NCI-H2171 (cell line): Measurements from ENCODE around the gene RPS26.
"Not testable (repeated sequence)": the region's sequence is repeated elsewhere in the genome, so short reads cannot be mapped to it uniquely, and the experiment has no call there.

Experiments
- DNase-seq: peaks from one replicate; lab custom pipeline; 2025; lab: John Stamatoyannopoulos, UW

RPS26 gene

DNA sequence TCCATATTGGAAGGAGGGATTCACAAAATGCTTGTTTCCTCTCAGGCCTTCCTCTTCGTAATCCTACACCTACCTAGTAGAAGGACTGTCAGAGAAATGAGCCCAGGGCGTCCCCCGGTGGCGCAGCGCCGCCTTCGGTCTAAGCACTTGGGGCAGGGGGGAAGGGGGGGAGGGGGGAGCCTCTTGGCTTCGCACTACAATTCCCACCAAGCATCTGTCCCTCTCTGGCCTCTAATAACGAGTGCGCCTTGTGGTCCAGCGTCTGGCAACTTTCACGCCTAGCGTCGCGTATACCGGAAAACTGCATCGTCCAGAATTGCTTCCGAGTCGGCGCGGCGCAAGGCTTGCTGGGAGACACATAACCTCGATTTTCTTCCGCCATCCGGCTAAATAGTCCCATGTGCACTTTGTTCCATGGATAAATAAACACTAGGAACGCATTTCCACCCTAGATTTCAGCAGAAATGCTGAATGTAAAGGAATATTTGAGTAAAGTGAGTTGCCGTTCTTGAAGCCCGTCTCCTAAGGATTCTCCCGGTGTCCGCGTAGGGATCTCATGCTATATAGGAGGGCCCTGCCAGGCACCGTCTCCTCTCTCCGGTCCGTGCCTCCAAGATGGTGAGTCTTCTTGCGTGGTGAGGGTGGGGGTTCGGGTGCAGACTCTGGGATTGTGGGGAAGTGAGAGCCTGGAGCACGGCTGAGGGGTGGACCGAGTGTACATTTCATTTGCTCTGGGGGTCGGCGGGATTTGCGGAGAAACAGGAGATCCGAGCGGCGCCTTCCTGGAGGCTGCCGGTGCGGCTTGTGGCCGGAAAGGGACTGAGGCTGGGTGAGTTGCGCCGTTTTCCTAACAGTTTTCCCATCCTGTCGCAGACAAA, at the start of gene RPS26:
Gene RPS26 (plus strand): TSS at position 367 of the 878 bp plus-strand sequence. CDS start 249 bp downstream, at position 616.
- peak; percentile 98 for DNase-seq

DNA sequence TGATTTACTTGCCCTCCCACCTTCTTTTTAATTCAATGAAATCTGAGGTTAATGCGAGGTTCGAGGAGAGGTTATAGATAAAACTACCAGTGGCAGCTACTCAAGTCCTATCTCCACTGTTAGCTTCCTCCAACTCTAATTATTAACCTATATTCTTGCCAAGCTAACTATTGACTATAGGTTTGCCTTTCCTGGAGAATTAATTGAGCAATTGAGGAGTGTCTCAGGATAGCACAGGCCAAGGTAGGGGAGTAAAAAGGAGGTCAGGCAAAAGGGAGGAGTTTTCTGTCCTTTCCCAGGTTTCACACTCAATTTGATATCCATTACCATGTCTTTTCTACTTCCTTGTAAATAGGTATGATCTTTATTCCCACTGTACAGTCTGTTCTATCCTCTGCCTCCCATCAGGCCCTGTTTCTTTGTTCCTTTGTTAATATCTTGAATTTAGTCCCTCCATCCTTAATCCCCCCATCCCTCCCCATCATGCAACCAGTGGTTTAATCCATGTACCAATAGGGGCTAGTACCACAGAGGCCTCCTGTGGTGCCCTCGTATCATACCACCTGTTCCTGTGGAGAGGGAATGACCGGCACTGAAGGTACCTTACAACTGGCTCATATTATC, 48.4 kb upstream of the RPS26 start:
- DNase-seq = no peak

DNA sequence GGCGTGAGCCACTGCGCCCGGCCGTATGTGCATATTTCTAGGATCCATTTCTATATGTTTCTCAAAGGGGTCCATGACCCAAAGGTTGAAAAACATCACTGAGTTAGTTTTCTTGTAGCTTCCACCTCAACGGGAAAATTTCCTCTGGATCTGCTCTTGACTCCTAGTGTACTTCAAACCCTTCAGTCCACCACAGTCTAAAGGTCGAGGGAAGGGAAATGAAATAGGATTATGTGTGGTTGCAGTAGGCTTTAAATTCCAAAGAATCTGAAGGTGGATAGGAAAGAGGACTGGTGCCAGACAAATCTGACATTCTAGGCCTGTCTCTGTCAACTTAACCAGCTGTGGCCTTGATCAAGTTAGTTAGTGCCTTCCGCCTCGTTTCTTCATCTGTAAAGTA, 46.4 kb upstream of the RPS26 start:
- DNase-seq = no peak

DNA sequence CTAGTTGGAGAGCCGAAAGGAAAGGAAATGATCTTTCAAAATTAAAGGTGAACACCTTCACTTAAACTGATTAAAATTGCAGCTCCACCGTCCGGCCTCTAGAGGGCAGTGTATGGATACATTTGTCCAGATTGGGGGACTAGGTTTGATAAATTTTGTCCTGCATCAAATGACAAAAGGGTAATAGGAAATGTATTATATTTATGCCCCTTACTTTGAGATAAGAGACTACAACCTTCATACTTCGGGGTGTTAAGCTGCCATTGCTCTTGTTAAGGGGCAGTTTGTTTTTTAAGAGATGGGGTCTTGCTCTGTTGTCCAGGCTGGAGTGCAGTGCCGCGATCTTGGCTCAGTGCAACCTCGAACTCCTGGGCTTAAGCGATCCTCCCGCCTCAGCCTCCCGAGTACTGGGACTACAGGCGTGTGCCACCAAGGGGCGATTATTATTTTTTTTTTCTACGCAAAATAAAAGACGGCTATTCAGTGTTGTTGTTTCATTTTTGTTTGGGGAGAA, 45.5 kb upstream of the RPS26 start:
- peak; percentile 29 for DNase-seq

DNA sequence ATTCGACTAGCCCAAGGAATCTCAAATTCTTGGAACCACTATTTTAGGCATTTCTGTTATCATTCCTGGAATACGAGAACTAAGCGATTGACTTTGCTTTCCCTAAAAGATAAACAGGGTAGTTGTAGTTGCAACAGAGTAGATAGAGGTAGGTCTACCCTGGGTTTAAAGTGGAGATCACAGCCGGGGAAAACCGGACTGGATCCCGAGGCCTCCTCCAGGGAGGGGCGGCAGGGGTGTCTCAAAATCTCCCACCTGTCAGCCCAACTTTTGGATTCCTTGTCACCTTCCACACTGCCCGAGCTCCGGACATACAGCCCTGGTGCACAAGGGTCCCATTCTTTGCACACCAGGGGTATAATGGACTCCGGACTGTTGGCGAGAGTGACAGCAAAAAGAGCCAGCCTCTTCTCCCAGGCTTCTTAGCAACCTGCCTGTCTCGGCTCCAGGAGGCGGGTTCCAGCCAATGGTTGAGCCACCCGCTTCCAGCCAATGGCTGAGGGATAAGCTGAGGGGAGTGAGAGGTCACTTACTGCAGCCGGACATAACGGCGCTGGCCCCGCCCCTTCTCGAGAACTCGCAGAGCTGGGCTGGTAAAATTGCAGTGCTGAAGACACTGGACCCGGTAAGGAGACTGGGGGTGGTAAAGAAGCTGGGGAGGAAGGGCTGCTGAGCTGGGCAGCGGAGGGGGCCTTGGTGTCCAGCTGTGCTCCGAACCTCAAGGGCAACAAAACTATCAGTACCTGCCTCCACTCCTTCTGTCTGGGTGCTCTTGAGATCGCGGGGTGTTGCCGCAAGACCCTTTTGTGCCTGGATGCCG, 44.8 kb upstream of the RPS26 start, which contains the start of gene SUOX:
Gene SUOX (plus strand): TSS at position 562 of the 820 bp plus-strand sequence. CDS start 4,946 bp downstream, outside the sequence.
- DNase-seq = peak; percentile 19

DNA sequence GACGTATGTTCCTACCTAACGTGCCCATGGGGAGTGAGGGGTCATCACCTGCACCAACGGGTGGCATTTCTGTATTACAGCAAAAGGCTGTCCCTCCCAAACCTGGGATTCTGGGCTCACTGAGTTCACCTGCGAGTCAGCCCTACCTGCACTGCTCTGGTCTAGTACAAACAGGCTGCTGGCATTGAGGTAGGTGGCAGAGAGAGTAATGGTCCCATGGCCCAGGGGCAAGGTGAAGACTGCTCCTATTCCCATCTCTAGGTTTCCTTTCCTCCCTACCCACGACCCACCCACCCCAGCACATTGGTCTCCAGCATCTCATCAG, 44.2 kb upstream of the RPS26 start:
- DNase-seq = no peak

DNA sequence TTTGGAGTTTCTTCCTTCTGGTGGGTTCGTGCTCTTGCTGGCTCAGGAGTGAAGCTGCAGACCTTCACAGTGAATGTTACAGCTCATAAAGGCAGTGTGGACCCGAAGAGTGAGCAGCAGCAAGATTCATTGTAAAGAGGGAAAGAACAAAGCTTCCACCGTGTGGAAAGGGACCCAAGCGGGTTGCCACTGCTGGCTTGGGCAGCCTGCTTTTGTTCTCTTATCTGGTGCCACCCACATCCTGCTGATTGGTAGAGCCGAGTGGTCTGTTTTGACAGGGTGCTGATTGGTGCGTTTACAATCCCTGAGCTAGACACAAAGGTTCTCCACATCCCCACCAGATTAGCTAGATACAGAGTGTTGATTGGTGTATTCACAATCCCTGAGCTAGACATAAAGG, 42.2 kb upstream of the RPS26 start:
- not testable (repeated sequence) for DNase-seq

DNA sequence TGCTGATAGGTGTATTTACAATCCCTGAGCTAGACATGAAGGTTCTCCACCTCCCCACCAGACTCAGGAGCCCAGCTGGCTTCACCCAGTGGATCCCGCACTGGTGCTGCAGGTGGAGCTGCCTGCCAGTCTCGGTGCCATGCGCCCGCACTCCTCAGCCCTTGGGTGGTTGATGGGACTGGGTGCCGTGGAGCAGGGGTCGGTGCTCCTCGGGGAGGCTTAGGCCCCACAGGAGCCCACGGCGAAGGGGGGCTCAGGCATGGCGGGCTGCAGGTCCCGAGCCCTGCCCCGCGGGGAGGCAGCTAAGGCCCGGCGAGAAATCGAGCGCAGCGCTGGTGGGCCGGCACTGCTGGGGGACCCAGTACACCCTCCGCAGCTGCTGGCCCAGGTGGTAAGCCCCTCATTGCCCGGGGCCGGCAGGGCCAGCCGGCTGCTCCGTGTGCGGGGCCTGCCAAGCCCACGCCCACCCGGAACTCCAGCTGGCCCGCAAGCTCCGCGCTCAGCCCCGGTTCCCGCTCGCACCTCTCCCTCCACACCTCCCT, 41.6 kb upstream of the RPS26 start:
- not testable (repeated sequence) for DNase-seq

DNA sequence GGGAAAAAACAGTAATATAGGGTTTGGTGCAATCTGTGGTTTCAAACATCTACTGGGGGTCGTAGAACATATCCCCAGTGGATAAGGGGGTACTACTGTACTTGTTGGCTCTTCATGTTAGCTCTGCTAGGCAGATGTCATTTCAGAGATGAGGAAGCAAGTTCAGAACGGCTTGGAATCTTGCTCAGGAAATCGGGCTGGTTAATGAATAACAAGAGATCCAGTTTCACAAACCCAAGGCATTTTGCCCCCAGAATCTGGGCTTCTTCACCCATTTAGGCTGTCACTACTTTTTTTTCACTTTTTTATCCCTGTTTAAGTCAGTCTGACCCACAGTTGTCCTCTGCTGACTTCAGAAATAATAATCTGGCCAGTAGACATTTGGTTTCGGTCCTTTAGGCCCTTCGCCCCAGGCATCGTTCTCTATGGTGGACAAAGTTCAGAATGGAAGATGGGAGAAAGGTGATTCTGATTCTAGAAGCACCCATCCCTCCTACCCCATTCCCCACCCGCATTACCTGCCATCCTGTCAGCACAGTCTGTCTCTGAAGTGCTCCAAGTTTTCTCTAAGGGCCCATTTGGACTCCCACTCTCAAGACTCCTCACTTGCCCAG, 40.1 kb upstream of the RPS26 start:
- no peak for DNase-seq

DNA sequence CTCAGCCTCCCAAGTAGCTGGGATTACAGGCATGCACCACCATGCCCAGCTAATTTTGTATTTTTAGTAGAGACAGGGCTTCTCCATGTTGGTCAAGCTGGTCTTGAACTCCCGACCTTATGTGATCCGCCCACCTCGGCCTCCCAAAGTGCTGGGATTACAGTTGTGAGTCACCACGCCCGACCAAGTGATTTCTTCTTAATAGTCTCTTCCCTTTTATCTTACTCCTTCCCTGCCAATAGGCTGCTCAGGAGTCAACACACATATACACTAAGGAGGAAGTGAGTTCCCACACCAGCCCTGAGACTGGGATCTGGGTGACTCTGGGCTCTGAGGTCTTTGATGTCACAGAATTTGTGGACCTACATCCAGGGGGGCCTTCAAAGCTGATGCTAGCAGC, 38.3 kb upstream of the RPS26 start:
- DNase-seq = not testable (repeated sequence)

DNA sequence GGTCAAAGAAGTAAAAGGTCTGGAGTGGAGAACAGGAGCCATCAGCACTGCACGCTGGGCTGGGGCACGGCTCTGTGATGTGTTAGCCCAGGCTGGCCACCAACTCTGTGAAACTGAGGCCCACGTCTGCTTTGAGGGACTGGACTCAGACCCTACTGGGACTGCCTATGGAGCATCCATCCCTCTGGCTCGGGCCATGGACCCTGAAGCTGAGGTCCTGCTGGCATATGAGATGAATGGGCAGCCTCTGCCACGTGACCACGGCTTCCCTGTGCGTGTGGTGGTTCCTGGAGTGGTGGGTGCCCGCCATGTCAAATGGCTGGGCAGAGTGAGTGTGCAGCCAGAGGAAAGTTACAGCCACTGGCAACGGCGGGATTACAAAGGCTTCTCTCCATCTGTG, 37.5 kb upstream of the RPS26 start:
- no peak for DNase-seq

DNA sequence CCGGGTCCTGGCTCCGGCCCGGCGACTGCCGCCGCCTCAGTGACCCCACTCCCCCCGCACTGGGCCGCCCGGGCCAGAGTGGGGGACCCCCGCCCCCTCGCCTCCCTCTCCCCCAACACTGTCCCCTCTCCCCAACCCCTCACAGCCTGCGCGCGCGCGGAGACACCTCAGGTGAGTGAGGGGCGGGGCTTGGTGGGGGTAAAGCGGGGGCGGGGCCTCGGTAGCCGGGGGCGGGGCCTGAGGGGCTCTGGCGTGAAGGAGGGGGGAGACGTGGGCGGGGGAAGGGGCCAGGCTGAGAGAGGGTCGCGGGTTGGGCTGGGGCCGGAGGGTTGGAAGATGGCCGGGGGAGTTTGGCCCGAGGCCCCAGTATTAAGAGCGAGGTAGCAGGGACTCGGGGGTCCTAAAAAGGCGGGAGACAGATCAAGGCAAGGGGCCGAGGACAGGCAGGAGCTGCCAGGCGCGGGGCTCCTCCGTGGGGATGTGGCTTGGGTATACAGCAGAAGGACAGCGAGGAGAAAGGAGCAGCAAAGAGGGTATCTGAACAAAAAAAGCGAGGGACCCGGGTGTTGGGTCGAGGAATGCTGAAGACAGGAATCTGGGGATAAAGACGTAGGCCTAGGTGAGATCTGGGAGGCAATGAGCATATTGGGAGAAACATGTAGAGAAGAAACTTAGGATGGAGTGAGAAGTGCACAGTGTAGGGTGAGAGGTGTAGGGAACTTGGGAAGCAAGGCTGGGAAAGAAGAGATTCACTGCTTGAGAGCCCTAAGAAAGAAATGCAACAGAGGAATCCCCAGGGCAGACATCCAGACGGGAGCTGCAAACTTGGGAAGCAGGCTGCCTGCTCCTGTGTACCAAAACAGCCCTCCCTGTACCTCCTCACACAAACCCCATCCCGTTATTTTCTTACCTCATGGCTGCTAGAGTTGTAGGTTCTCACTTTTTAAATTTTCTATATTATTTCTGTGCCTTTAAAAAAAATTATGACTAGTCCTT, 33.9 kb upstream of the RPS26 start:
- DNase-seq = peak; percentile 91

DNA sequence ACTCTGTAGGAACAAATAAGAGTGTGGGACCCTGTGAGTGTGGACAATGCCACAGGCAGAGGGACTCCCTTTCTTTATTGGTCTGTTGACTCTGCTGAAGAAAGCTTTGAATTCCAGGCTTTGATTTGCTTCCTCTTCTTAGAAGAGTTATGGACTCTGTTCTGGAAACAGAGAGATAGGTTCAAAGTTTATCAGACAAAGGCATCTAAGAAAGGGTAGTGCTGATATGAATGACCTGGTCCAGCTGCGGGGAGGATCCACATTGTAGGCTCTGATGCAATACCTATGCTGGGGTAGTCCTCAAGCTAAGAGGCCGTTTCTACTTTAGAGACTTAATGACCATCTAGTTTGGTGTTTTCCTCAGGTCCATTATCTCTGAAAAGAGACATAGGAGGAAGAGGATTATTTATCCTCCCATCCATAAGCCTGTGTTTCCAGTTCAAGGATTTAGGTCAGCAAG, 31.6 kb upstream of the RPS26 start:
- no peak for DNase-seq

DNA sequence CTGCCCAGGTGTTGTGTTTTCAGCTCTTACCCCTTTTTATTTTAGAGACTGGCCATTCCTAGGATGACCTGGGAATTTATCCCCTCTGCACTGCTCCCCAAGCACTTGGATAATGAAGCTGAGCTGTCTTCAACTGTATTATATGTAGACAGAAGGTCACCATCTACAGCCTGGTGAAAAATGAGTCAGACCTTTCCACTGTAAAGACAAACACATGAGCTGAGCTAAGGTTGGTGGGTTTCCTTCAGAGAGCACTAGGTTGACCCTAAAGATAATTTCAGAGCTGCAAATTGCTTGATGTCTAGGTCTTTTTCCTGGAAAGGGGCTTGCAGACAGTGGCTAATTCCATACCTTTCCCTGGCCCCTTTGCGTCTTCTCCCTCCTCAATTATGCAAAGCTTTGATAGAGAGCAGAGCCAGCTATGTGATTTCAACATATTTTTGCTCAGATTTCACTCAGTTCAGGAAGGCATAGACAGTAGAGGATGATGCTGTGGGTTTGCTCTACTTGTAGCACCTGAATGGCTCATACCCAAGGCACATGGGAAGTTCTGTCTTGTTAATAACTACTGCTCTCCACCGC, 30.1 kb upstream of the RPS26 start:
- DNase-seq = no peak

DNA sequence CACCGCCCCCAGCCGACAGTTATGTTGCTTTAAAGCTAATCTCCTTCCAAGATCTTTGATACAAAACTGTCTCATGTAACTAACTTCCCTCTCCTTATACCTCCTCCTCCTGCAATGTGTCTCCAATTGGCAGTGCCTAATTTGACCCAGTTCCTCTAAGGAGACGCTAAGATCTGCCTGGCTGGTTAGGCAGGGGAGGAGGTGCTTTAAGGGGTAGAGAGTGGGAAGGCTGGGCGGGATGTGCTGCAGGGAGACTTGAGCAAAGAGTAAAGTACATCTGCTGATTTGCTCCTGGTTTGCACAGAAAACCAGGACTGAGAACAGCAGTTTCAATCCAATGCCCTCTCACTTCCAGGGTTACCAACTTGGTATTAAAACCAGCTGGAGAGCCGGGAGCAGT, 28.2 kb upstream of the RPS26 start:
- no peak for DNase-seq

DNA sequence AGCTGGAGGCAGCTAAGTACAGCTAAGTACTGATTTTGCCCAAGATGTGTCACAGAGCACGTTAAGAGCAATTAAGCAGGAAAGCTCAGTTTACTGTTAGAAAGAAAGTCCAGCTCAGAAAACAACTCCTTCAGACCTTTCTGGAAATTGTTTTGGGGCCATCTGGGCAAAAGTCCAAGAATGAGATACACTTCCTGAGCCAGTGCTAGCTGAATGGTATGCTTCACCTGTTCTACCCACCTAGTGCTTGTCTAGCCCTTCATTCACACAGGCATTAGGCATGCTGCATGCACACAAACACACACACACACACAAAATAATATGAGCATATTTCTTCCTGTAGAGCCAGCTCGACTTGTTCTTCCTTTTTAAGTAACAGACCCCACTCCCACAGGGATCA, 27.5 kb upstream of the RPS26 start:
- no peak for DNase-seq

DNA sequence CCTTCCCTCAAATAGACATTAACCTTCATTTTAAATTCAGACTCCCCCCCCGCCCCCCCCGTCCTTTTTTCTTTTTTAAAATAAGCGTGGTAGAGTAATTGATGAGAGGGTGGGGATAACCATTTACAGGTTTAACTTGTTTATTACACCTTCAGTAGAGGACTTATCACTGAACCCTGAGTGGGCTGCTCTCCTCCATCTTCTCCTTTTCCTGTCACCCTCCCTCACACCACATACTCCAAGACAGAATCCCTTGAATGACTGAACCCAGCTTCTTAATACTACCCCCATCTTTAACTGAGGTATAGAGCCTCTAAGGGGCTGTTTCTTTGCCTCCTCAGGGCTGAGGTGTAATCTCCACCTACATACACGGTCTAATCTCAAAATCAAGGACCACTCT, 24.5 kb upstream of the RPS26 start:
- DNase-seq = no peak

DNA sequence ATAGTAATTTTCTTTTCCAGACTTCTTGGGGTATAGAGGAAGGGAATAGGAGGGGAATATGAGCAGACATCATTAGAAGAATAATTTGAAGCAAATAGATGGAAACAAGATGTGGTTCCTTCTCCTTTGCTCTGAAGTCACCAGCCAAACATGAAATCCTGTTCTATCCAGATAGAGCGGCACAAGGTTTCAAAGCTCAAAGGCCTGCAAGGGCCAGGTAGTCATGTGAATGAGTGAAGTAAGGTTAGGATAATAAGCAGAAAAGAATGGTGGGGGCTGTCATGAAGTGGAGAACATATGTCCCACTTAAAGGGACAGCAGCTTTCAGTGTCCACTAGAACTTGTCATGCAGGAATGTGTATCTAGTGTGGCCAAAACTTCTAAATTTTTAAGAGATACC, 23.4 kb upstream of the RPS26 start:
- DNase-seq = no peak

DNA sequence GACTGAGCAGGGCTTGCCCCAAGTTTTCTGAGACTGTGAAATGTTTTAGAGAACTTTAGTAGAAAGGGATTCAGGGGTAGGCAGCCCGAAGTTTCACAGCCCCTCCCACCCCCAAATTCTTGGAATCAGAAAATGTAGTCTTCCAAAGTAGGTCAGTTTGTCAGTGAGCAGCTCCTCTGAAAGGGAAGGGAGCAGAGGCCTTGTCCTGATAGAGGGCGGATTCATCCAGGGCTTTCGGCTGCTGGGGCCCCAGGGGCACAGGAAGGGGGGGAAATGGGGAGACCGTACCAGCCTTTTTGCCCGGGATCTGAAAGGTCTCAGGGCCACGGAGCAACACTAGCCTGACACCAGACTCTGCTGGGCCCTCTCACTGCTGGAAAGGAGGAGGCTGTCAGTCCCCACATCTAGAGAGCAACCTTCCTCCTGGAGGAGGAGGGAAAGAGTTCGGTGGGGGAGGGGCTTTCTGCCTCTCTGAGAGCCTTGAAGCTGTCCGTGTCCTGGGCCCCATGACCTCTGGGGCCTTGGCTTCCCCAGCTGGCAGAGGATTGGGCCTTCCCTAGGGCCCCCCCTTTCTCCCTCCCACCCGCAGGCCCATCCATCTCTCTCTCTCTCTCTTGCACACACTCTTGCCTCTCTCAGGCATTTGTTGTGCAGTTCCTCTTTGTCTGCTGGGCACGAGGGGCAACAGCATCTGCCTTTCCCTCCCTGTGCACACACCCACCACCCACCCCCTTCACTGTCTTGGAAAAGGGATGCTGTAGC, 21.1 kb upstream of the RPS26 start, which contains the start of gene IKZF4:
Gene IKZF4 (plus strand): TSS at position 621 of the 762 bp plus-strand sequence. CDS start 451 bp downstream, outside the sequence.
- DNase-seq = no peak
